ENCODE measurements around the gene GPR27. TPM values are rescaled to one million over a fixed set of nuclear protein-coding genes. Genes with fewer than 3 reads are reported as not detected.

GPR27 gene
- total RNA-seq, 3 donors from 2014 or later (not counting 1 experiment from before 2014, with no cell fraction given), result 0.14 to 2.8 TPM; not detected in 1

- ATAC-seq (no peak), DNase-seq (no peak)
- Mint-ChIP-seq H3K27ac (no peak overlapping the region), H3K9me3 (no peaks in the 10 kb centered on the region), H3K4me3 (peak overlapping the region; percentile 74), H3K27me3 (ENCODE audit: low read depth in 2 of 2) (peaks cover 58 to 68% of the 10 kb centered on the region in 2 donors), H3K4me1 (peaks cover 14 to 18% of the 10 kb centered on the region in 2 donors), H3K36me3 (no peaks in the 10 kb centered on the region)
- H3K4me1 ChIP-seq (ENCODE audit: control insufficient read depth, insufficient read depth, low read length), result peaks cover 8% of the 10 kb centered on the region
- 62% methylated on average over 8 of the region's 8 CpGs for WGBS (ENCODE audit: insufficient coverage)
- H3K9me3 ChIP-seq (ENCODE audit: control insufficient read depth, insufficient read depth, low read length), result no peaks in the 10 kb centered on the region
- no peak for TF ChIP-seq CTCF (IDR thresholded peaks at IDR 0.05)
- intact Hi-C loops (cut with micrococcal nuclease), result no loop called here
- H3K27me3 ChIP-seq (ENCODE audit: control insufficient read depth, insufficient read depth, low read length), result peaks cover 48% of the 10 kb centered on the region
- H3K36me3 ChIP-seq (ENCODE audit: control insufficient read depth, insufficient read depth, low read length), result no peaks in the 10 kb centered on the region
- no peak overlapping the region for H3K27ac ChIP-seq (ENCODE audit: low read length)
- no peak overlapping the region for H3K4me3 ChIP-seq (ENCODE audit: low read length)
Observed at GRCh38 chr3:71786217-71786549, 32.5 kb downstream of the GPR27 start.

GRCh38 chr3:71786551-71786950 is 32.9 kb downstream of the GPR27 start:
- H3K27ac Mint-ChIP-seq, result no peak overlapping the region
- peaks cover 8% of the 10 kb centered on the region for H3K4me1 ChIP-seq (ENCODE audit: control insufficient read depth, insufficient read depth, low read length)
- no peaks in the 10 kb centered on the region for H3K9me3 ChIP-seq (ENCODE audit: control insufficient read depth, insufficient read depth, low read length)
- no peak for DNase-seq
- H3K27me3 ChIP-seq (ENCODE audit: control insufficient read depth, insufficient read depth, low read length), result peaks cover 45% of the 10 kb centered on the region
- H3K27ac ChIP-seq (ENCODE audit: low read length), result no peak overlapping the region
- no peaks in the 10 kb centered on the region for H3K9me3 Mint-ChIP-seq
- TF ChIP-seq CTCF (IDR thresholded peaks at IDR 0.05), result no peak
- no peak overlapping the region for H3K4me3 Mint-ChIP-seq
- ATAC-seq, result no peak
- H3K36me3 ChIP-seq (ENCODE audit: control insufficient read depth, insufficient read depth, low read length), result no peaks in the 10 kb centered on the region
- no peaks in the 10 kb centered on the region for H3K36me3 Mint-ChIP-seq
- peaks cover 14 to 18% of the 10 kb centered on the region in 2 donors for H3K4me1 Mint-ChIP-seq
- peaks cover 55 to 64% of the 10 kb centered on the region in 2 donors for H3K27me3 Mint-ChIP-seq (ENCODE audit: low read depth in 2 of 2)
- intact Hi-C loops (cut with micrococcal nuclease), result no loop called here
- H3K4me3 ChIP-seq (ENCODE audit: low read length), result no peak overlapping the region
- WGBS (ENCODE audit: insufficient coverage), result 88% methylated on average over 6 of the region's 6 CpGs

DNA sequence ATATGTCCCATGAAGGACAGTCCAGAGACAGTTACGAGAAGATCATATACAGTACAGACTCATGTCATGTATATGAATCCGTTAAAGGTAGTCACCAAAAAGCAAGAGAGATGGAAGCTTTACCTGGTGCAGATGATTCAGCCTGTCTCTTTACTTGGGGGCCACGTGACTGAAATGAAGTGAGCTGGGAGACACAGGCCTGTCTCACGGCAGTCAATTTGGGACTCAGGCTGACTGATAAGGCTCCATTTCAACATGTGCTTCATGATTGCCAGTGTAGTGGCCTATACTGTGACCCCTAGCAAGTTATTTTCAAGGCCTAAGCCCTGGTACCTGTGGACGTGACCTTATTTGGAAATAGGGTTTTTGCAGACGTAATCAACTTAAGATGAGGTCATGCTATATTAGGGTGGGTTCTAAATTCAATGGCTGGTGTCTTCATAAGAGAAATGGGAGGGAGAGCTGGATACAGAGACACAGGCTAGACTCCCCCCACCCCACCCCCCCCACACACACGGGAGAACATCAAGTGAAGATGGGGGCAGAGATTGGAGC is 34.3 kb downstream of the GPR27 start:
- Mint-ChIP-seq H3K4me3 (no peak overlapping the region), H3K9me3 (no peaks in the 10 kb centered on the region), H3K27me3 (ENCODE audit: low read depth in 2 of 2) (peaks cover 47 to 53% of the 10 kb centered on the region in 2 donors), H3K4me1 (peaks cover 14 to 18% of the 10 kb centered on the region in 2 donors), H3K27ac (no peak overlapping the region), H3K36me3 (no peaks in the 10 kb centered on the region)
- H3K27me3 ChIP-seq (ENCODE audit: control insufficient read depth, insufficient read depth, low read length), result peaks cover 33% of the 10 kb centered on the region
- no peak for DNase-seq
- H3K27ac ChIP-seq (ENCODE audit: low read length), result no peak overlapping the region
- H3K4me1 ChIP-seq (ENCODE audit: control insufficient read depth, insufficient read depth, low read length), result peaks cover 8% of the 10 kb centered on the region
- TF ChIP-seq CTCF (IDR thresholded peaks at IDR 0.05), result no peak
- intact Hi-C loops (cut with micrococcal nuclease), result no loop called here
- ATAC-seq, result no peak
- H3K36me3 ChIP-seq (ENCODE audit: control insufficient read depth, insufficient read depth, low read length), result no peaks in the 10 kb centered on the region
- no peaks in the 10 kb centered on the region for H3K9me3 ChIP-seq (ENCODE audit: control insufficient read depth, insufficient read depth, low read length)
- no peak overlapping the region for H3K4me3 ChIP-seq (ENCODE audit: low read length)
- WGBS (ENCODE audit: insufficient coverage), result 95% methylated on average over 6 of the region's 7 CpGs

GRCh38 chr3:71789922-71790321 is 36.3 kb downstream of the GPR27 start:
- H3K9me3 Mint-ChIP-seq, result no peaks in the 10 kb centered on the region
- DNase-seq, result no peak
- intact Hi-C loops (cut with micrococcal nuclease), result no loop called here
- H3K27me3 Mint-ChIP-seq (ENCODE audit: low read depth in 2 of 2), result peaks cover 36 to 47% of the 10 kb centered on the region in 2 donors
- no peak for TF ChIP-seq CTCF (IDR thresholded peaks at IDR 0.05)
- Histone ChIP-seq H3K4me3 (ENCODE audit: low read length) (no peak overlapping the region), H3K4me1 (ENCODE audit: control insufficient read depth, insufficient read depth, low read length) (no peaks in the 10 kb centered on the region), H3K27ac (ENCODE audit: low read length) (no peak overlapping the region), H3K27me3 (ENCODE audit: control insufficient read depth, insufficient read depth, low read length) (peaks cover 16% of the 10 kb centered on the region), H3K9me3 (ENCODE audit: control insufficient read depth, insufficient read depth, low read length) (no peaks in the 10 kb centered on the region), H3K36me3 (ENCODE audit: control insufficient read depth, insufficient read depth, low read length) (no peaks in the 10 kb centered on the region)
- no peak overlapping the region for H3K4me3 Mint-ChIP-seq
- no peak for ATAC-seq
- no peaks in the 10 kb centered on the region for H3K36me3 Mint-ChIP-seq
- WGBS (ENCODE audit: insufficient coverage), result 86% methylated on average over 1 of the region's 1 CpG
- peaks cover 5 to 10% of the 10 kb centered on the region in 2 donors for H3K4me1 Mint-ChIP-seq
- no peak overlapping the region for H3K27ac Mint-ChIP-seq

Measured in natural killer cell (primary cell).